Adrenal gland (tissue), 12 donors: ENCODE results near the gene CCDC78. TPM values are rescaled to one million over a fixed set of nuclear protein-coding genes. Genes with fewer than 3 reads are reported as not detected.
A peak's percentile ranks its signal among the peaks of the same experiment; 100 is the strongest.

Experiments
- DNase-seq, 7 donors: peaks; one replicate each; pipeline ENCODE4 v3.0.0-alpha.2; 2019 to 2020
- H3K27ac ChIP-seq, 5 donors: fragments of 200-600 bp; sonication (generic) in 4 of 5; 1 replicate in 3 of 5; 2 replicates in 2 of 5; pipeline versions ENCODE4 v1.5.1 to v1.8.0; 2016 to 2020; ENCODE audit warnings: mild to moderate bottlenecking in 1 of 5
- H3K27me3 ChIP-seq: fragments of 200-600 bp; 2 replicates; pipeline ENCODE4 v1.8.0; 2021
- H3K36me3 ChIP-seq, 2 donors: fragments of 200-600 bp; replicated peaks in 1 of 2; 1 replicate in 1 of 2; 2 replicates in 1 of 2; pipeline versions ENCODE4 v1.5.1 to v1.8.0; 2018 to 2022
- H3K4me1 ChIP-seq, 2 donors: fragments of 200-600 bp; replicated peaks in 1 of 2; 1 replicate in 1 of 2; 2 replicates in 1 of 2; pipeline versions ENCODE4 v1.5.1 to v1.8.0; 2018 to 2021
- H3K4me3 ChIP-seq, 4 donors: fragments of 200-600 bp; sonication (generic) in 3 of 4; one replicate each; pipeline ENCODE4 v1.5.1; 2016 to 2018
- H3K9me3 ChIP-seq, 3 donors: fragments of 200-600 bp; sonication (generic) in 1 of 3; replicated peaks in 1 of 3; 1 replicate in 2 of 3; 2 replicates in 1 of 3; pipeline versions ENCODE4 v1.5.1 to v1.8.0; 2016 to 2021
- CTCF ChIP-seq, 6 experiments: fragments of 450-650 bp in 4 of 6; fragments of 200-600 bp in 2 of 6; sonication (generic) in 1 of 6; IDR thresholded peaks; 1 replicate in 5 of 6; 2 replicates in 1 of 6; pipeline versions ENCODE4 v1.5.1 to v1.8.0; 2016 to 2021; ENCODE audit warnings: antibody characterized with exemption in 6 of 6, mild to moderate bottlenecking in 2 of 6, moderate library complexity in 1 of 6
- POLR2A ChIP-seq, 2 donors: fragments of 450-650 bp; IDR thresholded peaks; one replicate each; pipeline ENCODE4 v1.6.1; 2017; ENCODE audit warnings: antibody characterized with exemption in 2 of 2, mild to moderate bottlenecking in 2 of 2, moderate library complexity in 1 of 2
- WGBS, 4 donors: extraction: QIAGEN DNeasy Blood & Tissue Kit in 2 of 4; methylation state at CpG; one replicate each; pipeline versions ENCODE4 v1.1.5 to v1.1.7; 2013 to 2017; 5-methylcytosine and 5-hydroxymethylcytosine counted together
- intact Hi-C, 2 donors: fragments of 100-400 bp; cut with DNase I; formaldehyde crosslinking; loops; one replicate each; pipeline versions ENCODE4 v1.14.1 to v1.15.0; 2022 to 2023
- polyA plus RNA-seq, 3 donors: library from polyadenylated mRNA; stranded (reverse); fragments of 200-250 nt in 2 of 3; fragments of 350-450 nt in 1 of 3; fragmentation: Illumina TruSeq in 1 of 3; extraction: RNeasy Lipid Tissue Mini Kit (QIAGEN cat#74804) in 1 of 3; gene quantifications; one replicate each; pipeline ENCODE4 v1.2.3, GENCODE V29; 2013 to 2014
- total RNA-seq, 9 donors: library from RNA; depleted of rRNA in 4 of 9; stranded (reverse); fragments of >200 nt in 4 of 9; fragments of 120-200 nt in 1 of 9; fragmentation: NEBNext Ultra II Directional in 1 of 9; extraction: Animal tissue kit (Norgen Biotek cat#: 25700) in 1 of 9; gene quantifications; one replicate each; pipeline versions ENCODE4 v1.1.0 to v1.2.4, GENCODE V29; 2013 to 2023
- donor health status: healthy with polysubstance abuse.
- donor health status: Bipolar disorder and iron deficiency.
- donor health status: DM: yes; HTN: yes; CAD: no.
- donor health status: DM: no; HTN: no; CAD: no.
- donor health status: DM: no; HTN: no; CAD: no.
- donor health status: DM: yes; HTN: yes; CAD: no.

The CCDC78 gene
- total and polyA plus RNA-seq, 12 donors: 0.17 to 49.9 (median 0.85) TPM; not detected in 2

GRCh38 chr16:722835-723633 is 3.2 kb downstream of the CCDC78 start:
- no peak overlapping the region for H3K4me3 ChIP-seq
- no peaks in the 10 kb centered on the region for H3K9me3 ChIP-seq
- WGBS, 4 donors: 60 to 87% (median 80%) methylated on average over 1 to 24 of the region's 24 CpGs
- H3K36me3 ChIP-seq: no peaks in the 10 kb centered on the region
- no peaks in the 10 kb centered on the region for H3K27me3 ChIP-seq
- peaks cover 24 to 25% of the 10 kb centered on the region in 2 donors for H3K4me1 ChIP-seq
- H3K27ac ChIP-seq: no peak overlapping the region
- TF ChIP-seq CTCF (IDR thresholded peaks at IDR 0.05) (no peak), POLR2A (IDR thresholded peaks at IDR 0.05) (no peak)
- intact Hi-C loops: no loop called here
- no peak for DNase-seq

- intact Hi-C loops: no loop called here
- peaks cover 13 to 17% of the 10 kb centered on the region in 2 donors for H3K4me1 ChIP-seq
- H3K9me3 ChIP-seq: no peaks in the 10 kb centered on the region
- TF ChIP-seq POLR2A (IDR thresholded peaks at IDR 0.05) (no peak), CTCF (IDR thresholded peaks at IDR 0.05) (no peak)
- 84 to 90% (median 89%) methylated on average over 23 to 51 of the region's 51 CpGs for WGBS, 4 donors
- H3K4me3 ChIP-seq: peak overlapping the region in 1 of 4 donors; percentile 88
- H3K27me3 ChIP-seq: no peaks in the 10 kb centered on the region
- H3K36me3 ChIP-seq: no peaks in the 10 kb centered on the region
- H3K27ac ChIP-seq: peak overlapping the region in 4 of 5 donors; percentile 89 to 95 (median 90)
- no peak for DNase-seq
Observed at GRCh38 chr16:721765-722540, 4.3 kb downstream of the CCDC78 start.

- 6 to 7% (median 7%) methylated on average over 21 to 106 of the region's 106 CpGs; no CpG with 5 or more reads in 1 of the 4 donors for WGBS, 4 donors
- intact Hi-C loops: no loop called here
- Histone ChIP-seq H3K27ac (peak within 1 kb of the TSS; percentile 82 to 95 (median 90)), H3K4me3 (peak within 1 kb of the TSS; percentile 35 to 88 (median 62)), H3K9me3 (no peaks in the 10 kb centered on the region), H3K27me3 (no peaks in the 10 kb centered on the region), H3K36me3 (no peaks in the 10 kb centered on the region), H3K4me1 (peaks cover 17 to 25% of the 10 kb centered on the region in 2 donors)
- peak; percentile 84 to 89 for TF ChIP-seq POLR2A (IDR thresholded peaks at IDR 0.05)
- TF ChIP-seq CTCF (IDR thresholded peaks at IDR 0.05): peak in 3 of 6 experiments; percentile 9 to 19 (median 11)
- peak; percentile 84 to 91 (median 86) for DNase-seq
Observed at GRCh38 chr16:720990-721764, 5.1 kb downstream of the CCDC78 start, which contains the start of gene ANTKMT. ANTKMT (plus strand) TSS chr16:721146; CDS start chr16:721275, 129 bp downstream.
